Measurements from ENCODE around the gene IGF2BP3.

DNA sequence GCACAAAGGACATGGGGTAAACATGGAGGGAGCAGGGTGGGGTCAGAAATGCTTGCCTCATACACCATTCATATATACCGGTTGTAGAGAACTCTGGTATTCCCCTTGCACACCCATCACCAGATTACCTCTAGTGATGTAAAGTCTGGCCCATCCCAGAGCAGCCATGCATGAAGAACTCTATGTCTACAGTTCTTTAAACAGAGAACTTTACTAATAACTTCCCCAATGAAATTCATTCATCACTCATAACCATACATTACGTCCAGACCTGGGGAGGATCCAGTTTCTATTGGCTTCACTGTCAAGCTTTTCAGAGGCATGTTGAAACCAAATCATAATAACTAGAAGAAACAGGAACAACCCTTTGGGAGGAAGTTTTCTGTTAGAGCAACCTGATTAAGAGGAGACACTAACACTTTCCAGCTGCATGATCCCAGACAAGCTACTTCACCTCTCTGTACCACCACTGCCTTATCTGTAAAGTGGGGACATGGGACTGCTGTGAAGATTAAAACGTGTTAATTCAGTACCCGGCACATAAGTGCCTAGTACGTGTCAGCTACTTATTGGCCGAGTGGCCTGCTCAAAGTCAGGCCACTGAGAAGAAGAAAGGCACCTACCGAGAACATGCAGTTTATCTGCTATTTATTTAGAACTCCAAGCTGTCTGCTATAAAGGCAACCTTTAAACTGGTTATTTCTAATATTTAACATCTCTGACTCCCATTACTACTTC, 59.7 kb downstream of the IGF2BP3 start:
- TF ChIP-seq, protein P1, sequence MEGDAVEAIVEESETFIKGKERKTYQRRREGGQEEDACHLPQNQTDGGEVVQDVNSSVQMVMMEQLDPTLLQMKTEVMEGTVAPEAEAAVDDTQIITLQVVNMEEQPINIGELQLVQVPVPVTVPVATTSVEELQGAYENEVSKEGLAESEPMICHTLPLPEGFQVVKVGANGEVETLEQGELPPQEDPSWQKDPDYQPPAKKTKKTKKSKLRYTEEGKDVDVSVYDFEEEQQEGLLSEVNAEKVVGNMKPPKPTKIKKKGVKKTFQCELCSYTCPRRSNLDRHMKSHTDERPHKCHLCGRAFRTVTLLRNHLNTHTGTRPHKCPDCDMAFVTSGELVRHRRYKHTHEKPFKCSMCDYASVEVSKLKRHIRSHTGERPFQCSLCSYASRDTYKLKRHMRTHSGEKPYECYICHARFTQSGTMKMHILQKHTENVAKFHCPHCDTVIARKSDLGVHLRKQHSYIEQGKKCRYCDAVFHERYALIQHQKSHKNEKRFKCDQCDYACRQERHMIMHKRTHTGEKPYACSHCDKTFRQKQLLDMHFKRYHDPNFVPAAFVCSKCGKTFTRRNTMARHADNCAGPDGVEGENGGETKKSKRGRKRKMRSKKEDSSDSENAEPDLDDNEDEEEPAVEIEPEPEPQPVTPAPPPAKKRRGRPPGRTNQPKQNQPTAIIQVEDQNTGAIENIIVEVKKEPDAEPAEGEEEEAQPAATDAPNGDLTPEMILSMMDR (IDR thresholded peaks at IDR 0.05), result no peak
- no peak for TF ChIP-seq POLR2A (IDR thresholded peaks at IDR 0.05)
